RKO (cell line): Measurements from ENCODE around the gene MYO1D.
A peak's percentile ranks its signal among the peaks of the same experiment; 100 is the strongest.

ENCODE experiments used
- DNase-seq: peaks from one replicate; pipeline ENCODE4 v3.0.0-alpha.2; 2016; ENCODE audit warnings: low spot score

The MYO1D gene

DNA sequence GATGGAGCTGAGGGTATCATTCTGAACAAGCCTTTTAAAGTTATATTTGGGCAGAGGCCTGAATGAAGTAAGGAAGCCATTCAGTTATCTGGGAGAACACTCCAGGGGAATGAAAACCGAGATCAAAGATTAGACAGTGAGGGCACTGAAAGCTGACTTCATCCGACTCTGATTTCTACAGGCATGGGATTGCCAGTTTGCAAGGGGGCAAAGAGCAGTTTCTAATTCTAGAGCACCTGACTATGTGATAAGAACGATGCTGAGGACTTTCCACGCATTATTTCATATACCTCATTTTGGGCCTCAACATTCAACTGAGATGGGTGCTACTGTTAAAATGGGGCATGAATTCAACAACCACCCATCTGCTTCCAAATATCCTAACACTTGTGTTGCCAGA, 254.4 kb downstream of the MYO1D start:
- DNase-seq: no peak

DNA sequence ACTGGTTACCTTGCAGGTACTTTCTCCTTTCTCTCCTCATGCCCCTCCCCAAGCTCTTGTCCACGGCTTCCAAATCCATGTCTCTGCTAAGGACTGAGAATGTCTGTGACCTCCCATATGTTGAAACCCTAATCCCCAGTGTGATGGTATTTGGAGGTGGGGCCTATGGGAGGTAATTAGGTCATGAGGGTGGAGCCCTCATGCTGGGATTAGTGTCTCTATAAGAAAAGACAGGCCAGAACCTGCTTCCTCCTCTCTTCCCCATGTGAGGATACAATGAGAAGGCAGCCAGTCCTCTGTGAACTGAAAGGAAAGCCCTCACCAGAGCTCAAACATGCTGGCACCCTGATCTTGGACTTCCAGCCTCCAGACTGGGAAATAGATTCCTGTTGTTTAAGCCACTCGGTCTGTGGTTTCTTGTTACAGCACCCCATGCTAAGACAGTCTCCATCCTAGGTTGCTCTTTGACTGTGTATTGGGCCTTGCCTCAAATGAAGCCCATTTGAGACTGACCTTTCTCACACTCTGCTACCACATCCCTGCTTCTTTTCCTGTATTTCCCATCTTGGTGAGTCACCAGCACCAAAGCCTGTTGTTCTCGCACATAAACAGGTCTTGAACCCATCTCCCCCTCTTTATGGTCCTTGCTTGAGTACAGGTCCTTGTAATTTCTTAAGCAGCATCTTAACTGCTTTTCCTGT, 255.2 kb downstream of the MYO1D start:
- no peak for DNase-seq

DNA sequence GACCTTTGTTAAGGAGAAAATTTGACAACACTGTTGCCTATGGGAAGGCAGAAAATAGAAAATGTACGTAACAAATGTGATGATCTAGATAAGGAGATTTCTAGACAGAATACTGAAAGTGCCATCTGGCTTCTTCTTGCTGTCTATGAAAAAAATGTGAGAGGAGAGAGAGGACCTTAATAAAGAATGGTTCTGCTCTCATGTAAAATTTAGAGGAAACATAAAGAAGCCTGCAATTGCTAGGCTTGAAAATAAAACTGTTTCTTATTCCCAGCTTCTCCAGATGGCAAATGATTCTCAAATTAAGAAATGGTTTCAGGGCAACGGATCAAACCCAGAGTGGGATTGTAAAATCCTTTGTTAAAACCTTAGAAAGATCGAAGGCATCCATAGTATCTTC, 261.6 kb downstream of the MYO1D start:
- no peak for DNase-seq

DNA sequence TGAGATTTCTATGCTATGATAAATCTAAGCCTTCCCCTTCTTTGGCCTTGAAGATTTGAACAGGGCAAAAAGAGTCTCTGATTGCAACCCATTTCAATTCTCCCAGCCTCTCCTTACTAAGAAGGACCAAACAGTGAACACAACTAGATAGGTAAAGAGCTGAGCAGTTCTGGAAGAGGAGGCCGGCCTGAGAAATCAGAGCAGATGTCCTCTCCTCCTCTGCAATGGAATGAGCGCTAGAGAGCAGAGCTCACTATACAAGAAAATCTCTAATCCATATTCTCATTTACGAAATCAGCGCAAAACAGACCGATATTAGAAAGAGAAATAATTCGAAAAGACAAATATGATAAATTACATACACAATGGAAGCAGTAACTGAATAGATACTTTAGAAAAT, 266.0 kb downstream of the MYO1D start:
- DNase-seq: no peak

DNA sequence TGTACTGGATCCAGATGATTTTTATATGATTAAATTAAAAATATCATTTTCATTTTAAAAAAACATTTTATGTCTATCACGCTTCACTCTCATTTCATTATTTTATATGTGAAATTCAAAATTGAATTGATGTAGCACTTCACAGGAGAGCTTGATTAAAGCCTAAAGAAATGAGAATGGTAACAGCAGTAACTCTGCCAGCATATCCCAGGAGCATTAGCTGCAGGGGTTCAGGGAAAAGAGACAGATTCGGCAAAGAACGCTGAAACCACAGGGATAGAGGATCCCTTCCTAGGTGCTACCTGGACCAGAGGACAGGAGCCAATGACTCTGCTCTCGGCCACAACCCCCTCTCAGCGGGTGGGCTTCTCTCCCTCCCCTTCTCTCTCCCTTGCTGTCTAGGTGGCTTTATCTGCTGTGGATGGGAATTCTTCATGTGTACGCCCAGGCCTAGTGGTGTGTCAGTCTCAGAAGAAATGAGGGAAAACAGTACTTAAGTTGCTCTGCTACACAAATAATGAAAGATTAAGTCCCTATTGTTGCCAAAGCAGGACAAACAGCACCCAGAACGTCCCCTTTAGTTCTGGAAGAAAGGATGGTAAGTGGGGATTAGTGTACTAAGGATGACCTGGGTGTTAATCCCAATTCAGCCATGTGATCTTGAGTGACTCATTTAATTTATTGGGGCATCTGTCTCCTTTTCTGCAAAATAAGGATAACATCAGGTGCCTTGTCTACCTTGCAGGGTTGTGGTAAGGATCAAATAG, 266.9 kb downstream of the MYO1D start:
- no peak for DNase-seq

DNA sequence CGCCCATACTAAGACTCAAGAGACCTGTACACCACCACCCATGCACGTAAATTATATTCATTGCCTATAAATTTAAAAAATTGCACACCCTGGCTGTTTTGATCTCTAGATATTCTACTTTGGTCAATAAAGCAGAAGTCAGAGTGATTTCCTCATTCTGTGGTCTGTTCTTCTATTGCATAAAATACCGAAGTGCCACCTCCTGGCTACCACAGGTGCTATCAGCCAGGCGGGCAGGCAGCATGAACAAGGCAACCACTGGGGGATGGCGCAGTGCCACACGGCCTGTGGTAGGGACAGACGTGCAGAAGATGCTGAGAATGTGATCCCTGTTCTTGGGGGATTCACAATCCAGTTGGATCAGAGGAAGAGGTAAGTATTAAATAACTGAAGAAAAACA, 267.8 kb downstream of the MYO1D start:
- DNase-seq: peak; percentile 15

DNA sequence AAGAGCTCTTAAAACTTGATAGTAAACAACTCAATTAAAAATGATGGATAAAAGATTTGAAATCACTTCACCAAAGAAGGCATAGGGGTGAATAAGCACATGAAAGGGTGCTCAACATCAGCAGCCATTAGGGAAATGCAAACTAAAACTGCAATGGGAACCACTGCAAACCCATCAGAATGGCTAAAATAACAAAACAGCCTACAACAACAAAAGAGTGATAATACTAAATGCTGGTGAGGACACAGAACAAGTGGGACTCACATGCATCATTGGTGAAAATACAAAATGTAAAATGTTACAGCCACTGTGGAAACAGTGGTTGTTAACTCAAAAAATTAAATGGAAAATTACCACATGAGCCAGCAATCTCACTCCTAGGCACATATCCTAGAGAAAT, 268.7 kb downstream of the MYO1D start:
- DNase-seq: no peak

DNA sequence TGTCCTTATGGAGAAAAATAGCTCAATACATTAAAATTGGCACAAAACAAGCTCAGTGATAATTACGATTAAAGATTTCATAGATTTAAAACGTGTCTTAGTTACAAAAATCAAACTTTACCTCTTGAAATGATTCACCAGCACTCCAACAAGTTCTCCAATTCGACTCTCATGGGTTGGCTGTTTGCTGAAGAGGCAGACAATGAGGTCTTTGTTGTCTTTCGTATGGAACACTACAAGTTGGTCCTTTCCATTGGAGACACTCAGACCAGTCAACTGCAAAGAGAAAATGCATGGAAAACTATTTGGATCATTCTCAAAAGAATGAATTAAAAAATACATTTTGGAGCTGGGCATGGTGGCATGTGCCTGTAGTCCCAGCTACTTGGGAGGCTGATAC, 272.0 kb downstream of the MYO1D start:
- no peak for DNase-seq

DNA sequence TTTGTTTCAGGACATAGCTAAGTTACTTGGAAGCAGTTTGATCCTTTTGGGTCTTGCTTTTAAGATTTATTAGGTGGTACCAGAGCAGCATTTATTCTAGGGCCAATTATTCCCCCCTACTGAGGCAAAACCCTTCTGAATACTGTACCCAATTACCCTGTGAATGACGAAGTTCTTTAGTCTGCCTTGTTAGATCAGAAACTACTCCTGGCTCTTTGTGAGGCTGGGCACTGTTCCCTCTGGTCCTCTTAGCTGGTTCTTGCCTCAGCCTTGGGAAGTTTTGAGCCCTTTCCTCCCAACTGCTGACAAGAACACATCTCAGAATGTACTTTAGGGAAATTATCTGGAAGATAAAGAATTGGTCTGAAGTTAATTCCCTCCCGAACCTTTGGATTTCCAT, 274.5 kb downstream of the MYO1D start:
- DNase-seq: no peak

DNA sequence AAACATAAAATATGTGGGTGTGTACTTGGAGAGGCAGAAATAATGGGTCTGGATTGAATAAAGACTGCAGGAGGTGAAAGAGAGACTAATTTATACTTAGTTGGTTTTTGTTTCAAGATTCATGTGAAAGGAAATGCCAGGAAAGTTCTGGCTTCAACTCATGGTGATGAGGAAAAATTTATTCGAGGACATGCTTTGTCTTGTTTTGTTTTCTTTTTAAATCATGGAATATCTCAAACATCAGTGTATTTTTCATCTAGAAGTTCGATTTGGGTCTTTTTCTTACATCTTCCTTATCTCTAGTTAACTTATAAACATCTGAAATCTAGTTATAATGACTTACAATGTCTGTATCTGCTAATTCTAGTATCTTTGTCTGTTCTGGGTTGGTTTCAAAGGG, 275.1 kb downstream of the MYO1D start:
- DNase-seq: no peak

DNA sequence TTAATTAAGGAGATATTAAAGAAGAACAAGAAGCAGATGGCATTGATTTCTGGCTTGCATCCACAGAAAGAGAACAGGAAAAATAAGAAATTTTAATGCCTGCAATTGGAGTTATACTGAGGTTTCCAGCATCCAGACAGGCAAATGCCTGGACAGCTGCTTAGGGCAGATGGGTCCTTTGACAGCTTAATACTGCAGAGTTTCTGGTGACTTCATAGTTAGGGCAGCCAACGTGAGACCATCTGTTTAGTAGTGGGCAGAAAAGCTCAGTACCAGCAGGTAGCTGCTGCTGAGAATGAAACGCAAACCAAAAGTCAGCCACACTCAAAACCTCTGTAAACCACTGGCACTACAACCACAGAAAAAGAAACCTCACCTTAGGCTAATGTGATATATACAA, 280.3 kb downstream of the MYO1D start:
- peak; percentile 8 for DNase-seq

DNA sequence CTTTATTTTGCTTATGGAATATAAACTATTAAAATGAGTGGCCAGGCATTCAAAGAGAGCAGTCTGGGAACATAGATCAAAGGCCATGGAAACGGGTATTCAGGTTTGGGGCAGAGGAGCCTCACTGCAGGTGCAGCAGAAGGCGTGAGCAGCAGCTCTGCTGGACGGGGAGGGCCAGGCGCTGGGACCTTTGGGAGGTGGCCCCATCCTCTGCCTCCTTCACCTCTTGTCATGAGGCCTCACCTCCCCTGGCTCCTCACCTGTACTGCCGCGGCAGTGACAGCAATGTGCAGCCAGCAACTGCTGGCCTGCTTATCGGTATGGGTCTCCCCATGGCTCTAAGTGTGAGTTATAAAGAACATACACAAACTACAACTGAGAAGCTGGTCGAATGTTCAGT, 280.7 kb downstream of the MYO1D start:
- no peak for DNase-seq

DNA sequence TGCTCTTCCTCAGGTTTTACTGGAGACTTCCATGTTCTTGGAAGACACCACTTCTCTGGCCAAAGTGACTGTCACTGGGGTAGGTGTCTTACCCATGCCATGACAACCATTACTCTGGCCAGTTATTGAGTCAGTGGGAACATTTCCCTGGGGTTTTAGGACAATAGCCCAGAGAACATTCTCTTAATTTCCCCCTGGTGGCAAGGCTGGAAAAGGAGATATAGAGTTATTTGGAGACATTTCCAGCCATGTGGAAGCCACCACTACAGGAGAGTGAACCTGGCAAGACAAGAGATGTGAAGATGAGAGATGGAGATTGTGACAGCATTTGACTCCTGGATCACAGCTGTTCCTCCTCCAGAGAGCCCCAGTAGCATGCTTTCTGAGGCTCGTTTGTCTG, 283.9 kb downstream of the MYO1D start:
- DNase-seq: no peak

DNA sequence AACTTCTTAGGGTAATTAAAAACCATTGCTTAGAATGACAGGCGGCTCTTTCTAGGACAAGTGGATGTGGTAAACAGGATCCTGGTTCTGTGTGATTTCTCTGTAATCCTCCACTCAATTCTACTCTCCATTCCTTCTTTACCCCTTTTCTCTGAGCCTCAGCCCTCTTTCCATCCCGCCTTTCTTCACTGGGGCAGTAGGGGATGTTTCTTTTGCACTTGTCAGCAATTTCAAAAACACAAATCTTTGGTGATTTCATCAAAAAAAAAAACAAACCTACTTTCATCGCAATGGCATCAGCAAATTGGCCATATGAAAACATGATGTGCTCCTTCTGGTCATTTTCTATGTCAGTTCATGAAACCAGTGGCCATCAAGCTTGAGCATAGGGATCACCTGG, 285.5 kb downstream of the MYO1D start:
- DNase-seq: no peak

DNA sequence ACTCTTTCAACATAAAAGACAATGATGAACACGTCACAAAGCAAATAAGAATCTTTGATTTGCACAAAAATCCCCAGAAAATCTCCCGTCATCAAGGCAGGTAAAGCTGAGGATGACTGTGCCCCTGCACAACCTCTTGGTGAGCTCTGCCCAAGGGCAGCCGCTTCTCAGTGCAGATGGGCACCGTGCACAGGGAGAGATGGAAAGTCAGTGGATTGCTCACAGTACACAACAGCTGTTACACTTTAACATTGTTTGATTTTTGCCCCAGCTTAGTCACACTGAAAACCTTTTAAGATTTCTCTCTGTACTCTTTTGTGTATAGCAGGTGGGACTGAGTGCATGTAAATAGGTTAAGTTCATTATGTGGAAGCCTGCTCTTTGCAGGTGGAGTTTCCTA, 285.9 kb downstream of the MYO1D start:
- DNase-seq: no peak

DNA sequence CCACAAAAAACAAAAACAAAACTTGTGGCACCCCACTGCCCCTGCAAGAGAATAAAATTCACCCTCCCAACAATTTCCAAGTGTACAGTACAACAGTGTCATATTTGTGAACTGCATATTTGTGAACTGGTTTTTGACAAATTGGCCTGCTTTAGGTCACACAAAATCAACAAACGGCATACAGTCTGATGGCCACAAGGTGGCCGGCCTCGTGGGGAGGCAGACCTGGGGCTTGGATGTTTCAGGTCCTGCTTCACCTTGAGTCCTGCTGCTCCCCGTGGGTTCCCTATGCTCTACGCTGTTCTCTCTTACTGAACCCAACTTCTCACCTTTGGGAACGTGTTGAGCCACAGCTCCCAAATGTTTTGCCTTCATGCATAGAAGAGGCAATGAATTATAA, 287.9 kb downstream of the MYO1D start:
- peak; percentile 14 for DNase-seq

DNA sequence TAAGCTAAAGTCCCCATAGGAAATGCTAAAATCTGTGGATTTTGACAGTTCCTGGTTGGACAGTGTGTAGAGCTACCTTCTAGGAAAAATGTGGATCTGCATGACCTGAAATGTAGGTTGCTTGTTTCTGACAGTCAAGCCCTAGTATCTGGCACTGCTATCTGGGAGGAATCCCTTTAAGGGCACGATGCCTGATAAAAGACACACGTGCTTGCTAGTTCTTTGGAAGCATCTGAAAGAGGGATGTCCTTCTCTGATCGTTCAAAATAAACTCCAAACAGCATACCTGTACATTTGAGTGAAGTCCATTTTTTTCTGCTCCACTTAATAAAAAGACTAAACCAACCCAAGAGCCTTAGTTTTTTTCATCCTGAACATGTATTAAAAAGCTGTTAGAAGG, 288.8 kb downstream of the MYO1D start:
- no peak for DNase-seq

DNA sequence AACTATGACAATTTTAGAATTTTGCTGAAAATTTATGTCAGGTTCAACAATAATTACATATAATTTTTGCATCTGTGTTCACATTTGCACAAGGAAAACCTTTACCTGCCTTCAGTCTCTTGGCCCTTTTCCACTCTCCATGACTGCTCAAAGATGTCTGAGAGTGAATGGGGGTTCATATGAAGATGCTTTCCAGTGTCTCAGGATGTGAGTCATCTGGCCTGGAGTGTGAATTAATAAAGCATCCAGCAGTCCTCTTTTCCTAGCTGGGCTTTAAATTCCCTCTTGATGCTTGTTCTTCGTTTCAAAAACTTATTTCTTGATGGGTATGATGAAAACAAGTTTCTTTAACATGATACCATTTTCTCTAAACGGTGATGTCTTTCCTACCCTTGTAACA, 290.3 kb downstream of the MYO1D start:
- no peak for DNase-seq

DNA sequence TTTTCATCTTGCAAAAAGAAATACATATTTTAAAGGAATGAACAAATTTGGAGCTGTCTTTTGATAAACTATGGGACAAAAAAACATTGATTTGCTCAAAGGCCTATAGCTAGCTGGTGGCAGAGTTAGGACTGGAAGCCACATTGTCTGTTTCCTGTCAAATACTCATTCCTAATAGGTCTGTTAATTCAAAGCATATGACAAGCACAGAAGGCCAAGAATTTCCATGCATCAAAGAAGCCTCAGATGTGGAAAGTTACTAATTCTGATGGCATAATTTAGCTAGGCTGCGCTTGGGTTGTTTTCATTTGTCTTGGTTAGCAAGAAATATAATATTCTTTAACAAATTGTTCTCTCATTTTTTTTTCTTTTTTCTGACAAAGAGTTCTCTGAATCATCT, 292.1 kb downstream of the MYO1D start:
- DNase-seq: no peak

DNA sequence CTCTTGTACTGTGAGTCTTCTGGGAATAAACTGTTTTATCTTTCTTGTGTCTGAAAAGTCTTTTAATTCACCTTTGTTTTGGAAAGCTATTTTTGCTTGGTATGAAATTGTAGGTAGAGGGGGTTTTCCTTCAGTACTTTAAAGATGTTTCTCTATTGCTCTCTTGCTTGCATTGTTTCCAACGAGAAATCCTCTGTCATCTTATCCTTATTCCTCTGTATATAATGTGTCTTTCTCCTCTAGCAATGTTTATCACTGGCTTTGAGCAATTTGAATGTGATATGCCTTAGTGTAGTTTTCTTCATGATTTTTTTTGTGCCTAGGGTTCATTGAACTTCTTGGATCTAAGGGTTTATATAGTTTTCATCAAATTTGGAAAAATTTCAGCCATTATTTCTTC, 293.9 kb downstream of the MYO1D start:
- no peak for DNase-seq

DNA sequence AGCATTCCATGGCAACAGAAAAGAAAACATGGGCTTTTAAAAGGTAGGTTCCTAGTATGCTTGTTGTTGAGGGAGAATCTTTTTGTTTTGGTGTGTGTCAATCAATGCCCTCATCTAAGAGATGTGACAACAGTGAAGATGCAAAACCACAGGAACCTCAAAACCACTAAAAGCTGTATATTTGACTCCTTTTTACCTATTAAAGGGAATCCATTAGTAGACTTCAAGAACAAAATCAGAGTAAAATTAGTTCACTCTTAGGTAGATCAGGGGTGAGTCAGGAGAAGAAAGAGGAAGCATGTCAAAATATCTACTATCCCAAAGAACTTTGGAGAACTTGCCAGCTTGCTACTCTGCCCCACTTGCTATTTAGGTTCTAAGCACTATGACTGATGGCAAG, 301.1 kb downstream of the MYO1D start:
- no peak for DNase-seq

DNA sequence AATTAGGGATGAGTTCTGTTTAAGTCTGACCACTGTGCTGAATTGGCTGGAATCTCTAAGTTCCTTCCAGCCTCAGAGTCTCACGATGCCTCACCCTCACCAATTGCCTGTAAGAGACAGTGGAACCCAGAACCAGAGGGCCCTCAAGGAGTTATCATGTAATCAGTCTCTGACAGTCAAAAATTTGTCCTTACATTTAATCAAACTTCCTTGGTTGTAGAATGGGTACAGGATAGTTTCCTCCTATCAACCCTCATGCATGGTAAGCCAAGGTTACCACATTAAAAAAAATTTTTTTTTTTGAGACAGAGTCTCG, 306.9 kb downstream of the MYO1D start:
- no peak for DNase-seq

DNA sequence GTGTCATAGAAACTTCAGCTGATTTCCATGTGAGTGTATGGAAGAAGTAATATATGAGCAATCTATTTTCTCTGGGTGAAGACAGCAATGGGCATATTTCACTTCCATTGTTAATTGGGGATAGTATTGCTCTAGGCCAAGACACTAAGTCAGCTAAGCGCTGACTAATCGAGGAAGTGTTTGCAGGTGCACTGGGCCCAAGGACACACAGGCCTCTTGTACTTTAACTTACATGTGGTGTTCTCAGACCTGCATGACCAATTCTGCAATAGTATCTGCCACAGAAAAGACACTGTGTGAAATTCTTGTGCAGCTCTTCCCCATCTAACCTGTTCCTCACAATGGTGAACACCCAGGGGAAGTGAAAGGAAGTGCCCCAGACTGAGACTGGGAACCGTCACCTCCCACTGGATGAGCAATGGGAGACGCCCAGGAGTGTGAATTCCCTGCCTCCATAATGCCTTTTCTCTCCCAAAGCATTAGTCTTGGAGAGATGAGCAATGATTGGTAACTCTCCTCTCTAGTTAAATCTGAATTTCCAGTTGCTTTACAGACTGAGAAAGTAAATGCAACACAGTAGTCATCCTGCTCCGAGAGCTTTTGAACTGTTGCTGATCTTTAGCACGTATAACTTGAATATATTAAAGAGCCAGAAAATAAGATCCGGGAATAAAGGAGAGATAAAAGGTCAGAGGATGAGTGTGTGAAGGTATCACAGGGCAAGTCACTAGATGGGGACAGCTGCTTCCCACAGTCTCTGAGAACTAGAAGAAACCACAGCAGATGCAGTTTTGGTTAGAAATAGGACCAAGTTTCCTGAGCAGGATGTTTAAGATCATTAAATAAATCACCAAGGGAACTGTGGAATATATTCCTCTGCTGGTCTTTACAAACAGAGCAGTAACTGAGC, 307.5 kb downstream of the MYO1D start:
- peak; percentile 10 for DNase-seq
